COLO668 (cell line): ENCODE results near the gene TNFRSF6B.
"Not testable (repeated sequence)": the region's sequence is repeated elsewhere in the genome, so short reads cannot be mapped to it uniquely, and the experiment has no call there.

Experiments
- DNase-seq: peaks from one replicate; lab custom pipeline; 2025; ENCODE audit not compliant: unreplicated experiment; lab: John Stamatoyannopoulos, UW

TNFRSF6B gene

GRCh38 chr20:63706852-63707557, 10.6 kb downstream of the TNFRSF6B start:
- DNase-seq: peak; percentile 69

- peak; percentile 95 for DNase-seq
Observed at GRCh38 chr20:63707558-63708300, 11.3 kb downstream of the TNFRSF6B start, which contains the start of the genes ARFRP1 and ZGPAT. Gene ARFRP1, minus strand, starts transcription at chr20:63707976. Its CDS starts 885 bp downstream, at chr20:63707091. Gene ZGPAT, plus strand, starts transcription at chr20:63708039. Its CDS starts 542 bp downstream, at chr20:63708581.

GRCh38 chr20:63708301-63709148, 12.1 kb downstream of the TNFRSF6B start:
- DNase-seq: peak; percentile 54

- no peak for DNase-seq
Observed at GRCh38 chr20:63709149-63709527, 12.7 kb downstream of the TNFRSF6B start.

- DNase-seq: no peak
Observed at GRCh38 chr20:63711085-63711645, 14.7 kb downstream of the TNFRSF6B start.

- DNase-seq: no peak
Observed at GRCh38 chr20:63712191-63712590, 15.7 kb downstream of the TNFRSF6B start.

GRCh38 chr20:63714858-63715257, 18.4 kb downstream of the TNFRSF6B start:
- DNase-seq: no peak

GRCh38 chr20:63718996-63719395, 22.5 kb downstream of the TNFRSF6B start:
- DNase-seq: no peak

- not testable (repeated sequence) for DNase-seq
Observed at GRCh38 chr20:63722967-63723622, 26.6 kb downstream of the TNFRSF6B start.

GRCh38 chr20:63730189-63730733, 33.8 kb downstream of the TNFRSF6B start:
- DNase-seq: not testable (repeated sequence)

- no peak for DNase-seq
Observed at GRCh38 chr20:63731410-63731809, 35.0 kb downstream of the TNFRSF6B start.

- DNase-seq: no peak
Observed at GRCh38 chr20:63732118-63733095, 36.0 kb downstream of the TNFRSF6B start.

GRCh38 chr20:63733117-63733516, 36.7 kb downstream of the TNFRSF6B start:
- DNase-seq: no peak

- DNase-seq: no peak
Observed at GRCh38 chr20:63733579-63734081, 37.2 kb downstream of the TNFRSF6B start.

GRCh38 chr20:63734111-63734945, 37.9 kb downstream of the TNFRSF6B start:
- no peak for DNase-seq

- no peak for DNase-seq
Observed at GRCh38 chr20:63734946-63735858, 38.8 kb downstream of the TNFRSF6B start.
